ENCODE measurements around the gene PNKD.

Gene PNKD

DNA sequence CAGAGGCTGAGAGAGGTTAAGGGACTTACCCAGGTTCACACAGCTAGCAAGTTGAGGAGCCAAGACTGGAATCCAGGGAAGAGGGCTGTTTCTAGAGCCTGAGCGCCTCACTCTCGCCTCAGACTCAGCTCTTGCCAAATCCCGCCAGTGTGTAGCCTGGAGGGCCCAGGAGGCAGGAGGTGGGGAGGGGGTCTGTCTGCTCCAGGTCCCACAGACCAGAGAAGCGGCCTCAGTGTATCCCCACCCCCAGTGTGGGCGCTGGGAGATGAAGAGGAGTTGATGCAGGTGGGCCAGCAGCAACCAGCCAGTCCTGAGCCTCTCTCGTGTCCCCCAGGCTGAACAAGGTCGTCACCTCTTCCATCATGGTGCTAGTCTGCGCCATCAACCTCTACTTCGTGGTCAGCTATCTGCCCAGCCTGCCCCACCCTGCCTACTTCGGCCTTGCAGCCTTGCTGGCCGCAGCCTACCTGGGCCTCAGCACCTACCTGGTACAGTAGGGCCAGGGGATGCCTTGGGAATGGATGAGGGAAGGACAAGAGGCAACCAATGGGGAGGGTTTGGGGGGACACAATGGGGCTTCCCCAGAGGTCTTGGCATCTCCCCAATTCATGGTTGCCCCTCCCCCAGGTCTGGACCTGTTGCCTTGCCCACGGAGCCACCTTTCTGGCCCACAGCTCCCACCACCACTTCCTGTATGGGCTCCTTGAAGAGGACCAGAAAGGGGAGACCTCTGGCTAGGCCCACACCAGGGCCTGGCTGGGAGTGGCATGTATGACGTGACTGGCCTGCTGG, 124.2 kb downstream of the PNKD start:
- H3K36me3 ChIP-seq (ENCODE audit: control insufficient read depth, low read depth, low read length) = no peaks in the 10 kb centered on the region
- H3K9ac ChIP-seq (ENCODE audit: low read length) = no peak overlapping the region
- H3K9me3 ChIP-seq (ENCODE audit: control insufficient read depth, low read depth, low read length) = no peaks in the 10 kb centered on the region
- H3K4me3 ChIP-seq (ENCODE audit: low read length) = no peak overlapping the region
- H3K4me1 ChIP-seq (ENCODE audit: control insufficient read depth, low read depth, low read length) = peaks cover 16% of the 10 kb centered on the region
- H3K27ac ChIP-seq (ENCODE audit: low read length) = no peak overlapping the region
- peaks cover 37% of the 10 kb centered on the region for H3K27me3 ChIP-seq (ENCODE audit: control insufficient read depth, insufficient read depth, low read length)

DNA sequence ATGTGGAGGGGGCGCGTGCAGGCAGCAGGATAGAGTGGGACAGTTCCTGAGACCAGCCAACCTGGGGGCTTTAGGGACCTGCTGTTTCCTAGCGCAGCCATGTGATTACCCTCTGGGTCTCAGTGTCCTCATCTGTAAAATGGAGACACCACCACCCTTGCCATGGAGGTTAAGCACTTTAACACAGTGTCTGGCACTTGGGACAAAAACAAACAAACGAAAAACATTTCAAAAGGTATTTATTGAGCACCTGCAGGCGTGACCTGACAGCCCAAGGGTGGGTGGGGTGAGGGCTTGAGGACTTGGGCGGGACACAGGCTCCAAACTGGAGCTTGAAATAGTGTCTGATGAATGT, 124.7 kb downstream of the PNKD start:
- no peak overlapping the region for H3K27ac ChIP-seq (ENCODE audit: low read length)
- no peak overlapping the region for H3K9ac ChIP-seq (ENCODE audit: low read length)

DNA sequence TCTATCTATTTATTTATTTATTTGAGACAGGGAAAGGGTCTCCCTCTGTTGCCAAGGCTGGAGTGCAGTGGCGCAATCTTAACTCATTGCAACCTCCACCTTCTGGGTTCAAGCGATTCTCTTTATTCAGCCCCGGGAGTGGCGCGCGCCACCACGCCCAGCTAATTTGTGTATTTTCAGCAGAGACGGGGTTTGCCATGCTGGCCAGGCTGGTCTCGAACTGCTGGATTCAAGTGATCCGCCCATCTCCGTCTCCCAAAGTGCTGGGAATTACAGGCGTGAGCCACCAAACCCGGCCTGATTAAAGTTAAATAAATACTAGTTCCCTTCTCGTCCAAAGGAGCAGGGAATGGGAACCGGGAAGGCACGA, 125.1 kb downstream of the PNKD start:
- Histone ChIP-seq H3K4me1 (ENCODE audit: control insufficient read depth, low read depth, low read length) (peaks cover 16% of the 10 kb centered on the region), H3K9me3 (ENCODE audit: control insufficient read depth, low read depth, low read length) (no peaks in the 10 kb centered on the region), H3K9ac (ENCODE audit: low read length) (no peak overlapping the region), H3K36me3 (ENCODE audit: control insufficient read depth, low read depth, low read length) (no peaks in the 10 kb centered on the region), H3K27ac (ENCODE audit: low read length) (no peak overlapping the region), H3K27me3 (ENCODE audit: control insufficient read depth, insufficient read depth, low read length) (peaks cover 38% of the 10 kb centered on the region), H3K4me3 (ENCODE audit: low read length) (peak overlapping the region; percentile 94)

More for the DNA sequence above, 124.7 kb downstream of the PNKD start:
- H3K4me3 ChIP-seq (ENCODE audit: low read length) = no peak overlapping the region
- H3K27me3 ChIP-seq (ENCODE audit: control insufficient read depth, insufficient read depth, low read length) = peaks cover 38% of the 10 kb centered on the region
- H3K36me3 ChIP-seq (ENCODE audit: control insufficient read depth, low read depth, low read length) = no peaks in the 10 kb centered on the region
- H3K9me3 ChIP-seq (ENCODE audit: control insufficient read depth, low read depth, low read length) = no peaks in the 10 kb centered on the region
- H3K4me1 ChIP-seq (ENCODE audit: control insufficient read depth, low read depth, low read length) = peaks cover 16% of the 10 kb centered on the region

DNA sequence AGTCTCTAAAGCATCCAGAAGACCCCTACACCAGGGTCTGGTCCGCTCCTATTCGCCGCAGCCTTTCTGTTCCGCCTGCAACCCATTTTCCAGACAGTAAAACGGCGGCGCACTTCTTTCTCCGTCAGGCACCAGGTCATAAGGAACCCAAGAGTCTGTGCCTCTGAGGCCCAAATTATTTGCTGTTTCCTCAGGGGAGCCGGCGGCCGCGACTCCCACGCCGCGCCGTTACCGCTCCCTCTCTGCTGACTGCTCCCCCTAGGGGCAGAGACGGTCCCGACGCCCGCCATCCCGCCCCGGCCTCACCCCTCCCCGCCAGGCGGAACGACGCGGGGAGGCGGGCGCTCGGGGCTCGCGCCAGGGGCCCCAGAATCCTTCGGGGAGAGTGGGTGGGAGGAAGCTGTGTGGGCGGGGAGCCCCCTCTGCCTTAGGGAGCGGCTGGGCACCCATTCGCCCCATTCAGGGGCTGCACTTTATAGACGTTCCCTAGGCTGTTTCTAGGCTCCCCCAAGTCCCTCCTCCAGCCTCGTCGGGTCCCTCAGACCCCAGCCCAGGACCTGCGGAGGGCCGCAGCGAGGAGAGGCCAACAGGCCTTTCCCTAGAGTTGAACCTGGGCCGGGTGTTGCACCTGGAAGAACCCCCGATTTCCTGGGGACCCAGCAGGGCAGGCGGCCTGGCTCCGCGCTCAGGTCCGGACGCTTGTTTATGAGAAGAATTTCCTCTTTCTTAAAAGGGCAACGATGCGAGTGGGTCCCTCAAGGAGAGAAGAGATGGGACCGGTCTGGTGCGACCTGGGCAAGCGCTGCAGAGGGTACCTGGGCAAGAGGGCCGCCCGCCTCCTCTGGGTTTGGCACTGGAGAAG, 125.7 kb downstream of the PNKD start:
- Histone ChIP-seq H3K27me3 (ENCODE audit: control insufficient read depth, insufficient read depth, low read length) (peaks cover 38% of the 10 kb centered on the region), H3K4me3 (ENCODE audit: low read length) (peak overlapping the region; percentile 94), H3K36me3 (ENCODE audit: control insufficient read depth, low read depth, low read length) (no peaks in the 10 kb centered on the region), H3K27ac (ENCODE audit: low read length) (peak overlapping the region; percentile 97), H3K9ac (ENCODE audit: low read length) (peak overlapping the region; percentile 91), H3K4me1 (ENCODE audit: control insufficient read depth, low read depth, low read length) (peaks cover 16% of the 10 kb centered on the region), H3K9me3 (ENCODE audit: control insufficient read depth, low read depth, low read length) (no peaks in the 10 kb centered on the region)

Measured in iPS-18a (cell line).